ENCODE results near the gene DLGAP1. TPM values are rescaled to one million over a fixed set of nuclear protein-coding genes. Genes with fewer than 3 reads are reported as not detected.

DLGAP1 gene
- total RNA-seq, 1 donor from 2014 or later, result 7.7 TPM

DNA sequence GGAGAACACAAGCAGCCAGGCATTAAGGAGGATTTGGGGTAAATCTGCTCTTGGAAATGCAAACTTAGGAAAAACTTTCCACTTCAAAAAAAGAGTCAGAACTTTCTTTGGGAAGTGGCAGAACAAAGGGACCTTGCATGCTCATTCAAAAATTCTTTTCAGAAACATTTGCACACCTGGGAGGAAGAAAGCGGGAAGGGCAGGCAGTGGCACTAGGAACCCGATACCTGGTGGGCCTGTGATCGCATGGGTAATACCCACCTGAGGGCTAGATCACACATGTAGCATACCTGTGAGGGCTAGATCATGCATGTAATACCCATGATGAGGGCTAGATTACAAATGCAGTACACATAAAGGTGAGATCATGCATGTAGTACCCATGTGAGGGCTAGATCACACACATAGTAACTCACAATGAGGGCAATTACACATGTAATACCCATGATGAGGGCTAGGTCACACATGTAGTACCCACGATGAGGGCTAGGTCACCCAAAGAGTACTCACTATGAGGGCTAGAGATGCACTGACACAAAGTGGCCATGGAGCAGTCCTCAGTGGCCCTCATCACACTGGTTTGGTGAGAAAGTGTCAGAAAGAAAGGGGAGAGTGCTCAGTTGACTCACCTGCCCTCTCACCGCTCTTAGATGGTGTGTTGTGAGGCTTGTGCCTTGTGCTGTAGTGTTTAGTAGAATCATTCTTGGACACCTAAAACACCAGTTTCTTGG lies 212.5 kb downstream of the DLGAP1 start:
- Mint-ChIP-seq H3K4me1 (ENCODE audit: low read depth) (peaks cover 8% of the 10 kb centered on the region), H3K4me3 (ENCODE audit: unreplicated experiment) (no peak overlapping the region), H3K9me3 (ENCODE audit: low read depth) (no peaks in the 10 kb centered on the region), H3K27ac (ENCODE audit: unreplicated experiment) (no peak overlapping the region), H3K27me3 (ENCODE audit: low read depth) (no peaks in the 10 kb centered on the region), H3K36me3 (ENCODE audit: low read depth) (no peaks in the 10 kb centered on the region)
- TF ChIP-seq, protein P1, sequence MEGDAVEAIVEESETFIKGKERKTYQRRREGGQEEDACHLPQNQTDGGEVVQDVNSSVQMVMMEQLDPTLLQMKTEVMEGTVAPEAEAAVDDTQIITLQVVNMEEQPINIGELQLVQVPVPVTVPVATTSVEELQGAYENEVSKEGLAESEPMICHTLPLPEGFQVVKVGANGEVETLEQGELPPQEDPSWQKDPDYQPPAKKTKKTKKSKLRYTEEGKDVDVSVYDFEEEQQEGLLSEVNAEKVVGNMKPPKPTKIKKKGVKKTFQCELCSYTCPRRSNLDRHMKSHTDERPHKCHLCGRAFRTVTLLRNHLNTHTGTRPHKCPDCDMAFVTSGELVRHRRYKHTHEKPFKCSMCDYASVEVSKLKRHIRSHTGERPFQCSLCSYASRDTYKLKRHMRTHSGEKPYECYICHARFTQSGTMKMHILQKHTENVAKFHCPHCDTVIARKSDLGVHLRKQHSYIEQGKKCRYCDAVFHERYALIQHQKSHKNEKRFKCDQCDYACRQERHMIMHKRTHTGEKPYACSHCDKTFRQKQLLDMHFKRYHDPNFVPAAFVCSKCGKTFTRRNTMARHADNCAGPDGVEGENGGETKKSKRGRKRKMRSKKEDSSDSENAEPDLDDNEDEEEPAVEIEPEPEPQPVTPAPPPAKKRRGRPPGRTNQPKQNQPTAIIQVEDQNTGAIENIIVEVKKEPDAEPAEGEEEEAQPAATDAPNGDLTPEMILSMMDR (IDR thresholded peaks at IDR 0.05), result no peak
- no peak for DNase-seq (ENCODE audit: low spot score)

DNA sequence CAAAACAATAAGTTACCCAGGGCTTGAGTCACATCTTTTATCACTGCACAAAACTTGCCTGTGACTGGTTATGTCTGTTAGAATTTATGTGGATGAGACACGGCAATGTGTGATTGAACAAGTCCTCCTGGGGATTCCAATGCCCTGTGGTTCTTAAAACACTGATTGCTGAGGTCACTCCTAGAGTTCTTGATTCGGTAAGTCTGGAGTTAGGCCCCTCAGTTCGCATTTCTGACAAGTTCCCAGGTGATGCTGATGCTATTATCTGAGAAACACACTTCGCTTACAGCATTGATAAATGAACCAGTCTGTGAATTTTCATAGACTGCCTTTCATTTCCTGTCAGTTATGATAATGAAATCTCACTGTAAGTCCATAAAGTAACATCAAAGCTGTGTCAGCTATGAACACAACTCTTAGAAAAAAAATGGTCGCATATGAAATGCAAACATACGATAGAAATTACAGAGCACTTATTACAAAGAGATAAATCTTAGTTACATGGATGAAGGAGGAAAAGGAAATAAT lies 214.0 kb downstream of the DLGAP1 start:
- Mint-ChIP-seq H3K4me1 (ENCODE audit: low read depth) (peaks cover 14% of the 10 kb centered on the region), H3K27me3 (ENCODE audit: low read depth) (no peaks in the 10 kb centered on the region), H3K36me3 (ENCODE audit: low read depth) (no peaks in the 10 kb centered on the region), H3K27ac (ENCODE audit: unreplicated experiment) (no peak overlapping the region), H3K4me3 (ENCODE audit: unreplicated experiment) (no peak overlapping the region), H3K9me3 (ENCODE audit: low read depth) (no peaks in the 10 kb centered on the region)
- DNase-seq (ENCODE audit: low spot score), result no peak
- TF ChIP-seq, protein P1 (IDR thresholded peaks at IDR 0.05), result no peak

DNA sequence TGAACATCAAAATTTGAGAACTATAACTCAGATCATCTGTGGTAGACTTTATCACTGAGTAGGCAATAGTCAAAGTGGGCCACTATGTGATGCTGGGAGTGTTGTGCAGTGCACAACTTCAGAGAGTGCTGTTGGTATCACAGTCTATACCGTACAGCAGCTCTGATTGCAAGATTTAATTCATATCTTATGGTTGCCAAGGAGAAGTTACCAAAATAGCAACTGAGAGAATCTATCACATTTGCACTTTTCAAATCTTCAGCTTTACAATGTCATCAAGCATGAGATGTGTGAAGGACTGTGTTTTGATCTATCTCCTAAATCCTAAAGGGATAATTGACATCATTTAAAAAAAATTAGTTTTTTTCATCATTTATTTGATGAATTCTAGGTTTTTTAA lies 216.1 kb downstream of the DLGAP1 start:
- H3K27me3 Mint-ChIP-seq (ENCODE audit: low read depth), result no peaks in the 10 kb centered on the region
- no peaks in the 10 kb centered on the region for H3K36me3 Mint-ChIP-seq (ENCODE audit: low read depth)
- TF ChIP-seq, protein P1 (IDR thresholded peaks at IDR 0.05), result no peak
- H3K9me3 Mint-ChIP-seq (ENCODE audit: low read depth), result no peaks in the 10 kb centered on the region
- peaks cover 14% of the 10 kb centered on the region for H3K4me1 Mint-ChIP-seq (ENCODE audit: low read depth)
- no peak overlapping the region for H3K4me3 Mint-ChIP-seq (ENCODE audit: unreplicated experiment)
- H3K27ac Mint-ChIP-seq (ENCODE audit: unreplicated experiment), result no peak overlapping the region
- no peak for DNase-seq (ENCODE audit: low spot score)

DNA sequence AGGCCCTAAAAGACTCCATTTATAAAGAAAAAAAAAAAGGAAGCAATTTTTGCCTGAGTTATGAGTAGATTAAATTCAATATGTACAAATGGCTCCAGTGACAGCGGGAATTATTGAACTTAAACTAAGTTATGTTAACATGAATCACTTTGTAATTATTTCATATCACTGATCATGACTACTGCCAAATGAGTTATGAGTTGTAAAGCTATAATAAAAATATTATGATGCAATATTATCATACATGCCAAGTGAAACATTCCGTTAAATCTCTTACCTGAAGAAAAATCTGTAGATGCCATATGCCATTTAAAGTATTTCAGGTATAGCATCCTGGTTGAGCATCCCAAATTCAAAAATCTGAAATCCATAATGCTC lies 217.5 kb downstream of the DLGAP1 start:
- no peak for DNase-seq (ENCODE audit: low spot score)
- TF ChIP-seq, protein P1 (IDR thresholded peaks at IDR 0.05), result no peak
- Mint-ChIP-seq H3K9me3 (ENCODE audit: low read depth) (no peaks in the 10 kb centered on the region), H3K4me3 (ENCODE audit: unreplicated experiment) (no peak overlapping the region), H3K36me3 (ENCODE audit: low read depth) (no peaks in the 10 kb centered on the region), H3K27ac (ENCODE audit: unreplicated experiment) (no peak overlapping the region), H3K4me1 (ENCODE audit: low read depth) (peaks cover 14% of the 10 kb centered on the region), H3K27me3 (ENCODE audit: low read depth) (no peaks in the 10 kb centered on the region)

DNA sequence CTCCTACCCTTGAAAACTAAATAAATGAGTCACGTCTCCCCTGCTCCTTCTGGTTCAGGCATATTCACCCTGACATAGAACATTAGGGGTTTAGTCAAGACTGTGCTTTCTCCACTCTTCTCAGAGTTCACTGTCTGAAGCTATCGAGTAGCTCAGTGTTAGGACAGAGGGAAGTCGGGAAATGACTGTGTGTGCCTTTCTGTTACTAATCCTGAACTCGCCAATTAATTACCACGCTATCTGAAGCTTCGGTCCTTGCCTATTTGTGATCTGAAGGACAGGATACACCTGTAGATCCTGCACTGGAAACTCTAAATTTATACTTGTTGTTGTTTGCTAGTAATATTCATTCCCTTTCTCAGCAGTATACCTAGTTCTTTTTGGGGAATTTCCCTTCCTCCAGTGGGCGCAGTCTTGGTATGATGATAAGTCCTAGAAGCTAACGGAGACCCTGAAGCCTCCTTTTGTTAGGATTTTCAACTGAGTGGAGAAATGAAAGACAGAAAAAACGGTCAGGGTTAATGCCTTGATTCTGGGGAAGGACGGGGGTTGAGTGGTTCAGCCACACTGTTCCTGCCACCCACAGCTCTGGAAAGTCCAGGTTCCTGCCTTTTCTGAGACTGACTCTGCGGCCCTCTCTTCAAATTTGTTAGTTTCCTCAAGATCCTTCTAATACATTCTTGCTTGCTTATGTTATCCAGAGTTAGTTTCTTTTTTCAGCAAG lies 218.0 kb downstream of the DLGAP1 start:
- Mint-ChIP-seq H3K27ac (ENCODE audit: unreplicated experiment) (no peak overlapping the region), H3K4me3 (ENCODE audit: unreplicated experiment) (no peak overlapping the region), H3K36me3 (ENCODE audit: low read depth) (no peaks in the 10 kb centered on the region), H3K27me3 (ENCODE audit: low read depth) (no peaks in the 10 kb centered on the region), H3K4me1 (ENCODE audit: low read depth) (peaks cover 14% of the 10 kb centered on the region), H3K9me3 (ENCODE audit: low read depth) (no peaks in the 10 kb centered on the region)
- TF ChIP-seq, protein P1 (IDR thresholded peaks at IDR 0.05), result no peak
- no peak for DNase-seq (ENCODE audit: low spot score)
